HG02943 (cell line): ENCODE data around the gene PSMG4.

ENCODE experiments used
- ATAC-seq: cut with Tn5 transposase; IDR thresholded peaks from one replicate; pipeline ENCODE4 v1.9.1; 2021; ENCODE audit warnings: mild to moderate bottlenecking, low read depth, moderate library complexity; ENCODE audit not compliant: unreplicated experiment

Gene PSMG4

GRCh38 chr6:3304500-3305215 is 45.9 kb downstream of the PSMG4 start:
- ATAC-seq, result no peak

- no peak for ATAC-seq
Observed at GRCh38 chr6:3305216-3305565, 46.4 kb downstream of the PSMG4 start.

GRCh38 chr6:3305831-3306230 is 47.1 kb downstream of the PSMG4 start:
- ATAC-seq, result no peak

GRCh38 chr6:3306848-3307247 is 48.1 kb downstream of the PSMG4 start:
- no peak for ATAC-seq

GRCh38 chr6:3307436-3307835 is 48.7 kb downstream of the PSMG4 start:
- ATAC-seq, result no peak

- no peak for ATAC-seq
Observed at GRCh38 chr6:3308106-3308505, 49.4 kb downstream of the PSMG4 start.

- ATAC-seq, result no peak
Observed at GRCh38 chr6:3309391-3310050, 50.8 kb downstream of the PSMG4 start.

GRCh38 chr6:3310051-3310448 is 51.3 kb downstream of the PSMG4 start:
- no peak for ATAC-seq

GRCh38 chr6:3310703-3311102 is 52.0 kb downstream of the PSMG4 start:
- no peak for ATAC-seq

GRCh38 chr6:3311826-3312225 is 53.1 kb downstream of the PSMG4 start:
- no peak for ATAC-seq

GRCh38 chr6:3312604-3313231 is 54.0 kb downstream of the PSMG4 start:
- no peak for ATAC-seq

GRCh38 chr6:3314176-3314575 is 55.4 kb downstream of the PSMG4 start:
- ATAC-seq, result no peak

- ATAC-seq, result no peak
Observed at GRCh38 chr6:3314621-3315467, 56.1 kb downstream of the PSMG4 start.

GRCh38 chr6:3315841-3316240 is 57.1 kb downstream of the PSMG4 start:
- ATAC-seq, result no peak

GRCh38 chr6:3316331-3316730 is 57.6 kb downstream of the PSMG4 start:
- ATAC-seq, result no peak

GRCh38 chr6:3316818-3317217 is 58.1 kb downstream of the PSMG4 start:
- ATAC-seq, result no peak
